ENCODE results near the gene TTC9C. TPM values are rescaled to one million over a fixed set of nuclear protein-coding genes. Genes with fewer than 3 reads are reported as not detected.
"Not testable (repeated sequence)": the region's sequence is repeated elsewhere in the genome, so short reads cannot be mapped to it uniquely, and the experiment has no call there.

Gene TTC9C
- total RNA-seq, 2 experiments from 2014 or later = 37.6 to 43.0 TPM

- peaks cover 49% of the 10 kb centered on the region for H3K4me1 Mint-ChIP-seq (ENCODE audit: low read depth)
- H3K9me3 Mint-ChIP-seq = no peaks in the 10 kb centered on the region
- H3K27ac Mint-ChIP-seq = peak overlapping the region; percentile 93
- no peaks in the 10 kb centered on the region for H3K27me3 Mint-ChIP-seq
- H3K36me3 Mint-ChIP-seq = peaks cover 66% of the 10 kb centered on the region
- peak; percentile 37 for DNase-seq
- ChIA-PET POLR2A (interaction anchor here (0.8 to 5.3 kb wide), 18 partner anchors 9 to 173 kb away, joined by 3 to 48 read pairs (median 11); partner anchors contain the start of genes C11orf98, CSKMT, INTS5 and LBHD1), CTCF (interaction anchor here (0.7 to 1.5 kb wide), 9 partner anchors 11 to 333 kb away, joined by 3 to 9 read pairs (median 3); partner anchors contain the start of genes C11orf98, CSKMT and ZBTB3)
- H3K4me3 Mint-ChIP-seq = peak overlapping the region; percentile 99
- intact Hi-C loops (cut with micrococcal nuclease) = loop anchor here (2.0 kb wide), 2 partner anchors 56 to 74 kb away; partner anchors contain the start of genes INTS5 and UQCC3
Observed at GRCh38 chr11:62726156-62726914, 2.0 kb upstream of the TTC9C start.

GRCh38 chr11:62726915-62727164 lies 1.4 kb upstream of the TTC9C start:
- Mint-ChIP-seq H3K4me1 (ENCODE audit: low read depth) (peaks cover 47% of the 10 kb centered on the region), H3K27ac (peak overlapping the region; percentile 93), H3K36me3 (peaks cover 62% of the 10 kb centered on the region), H3K27me3 (no peaks in the 10 kb centered on the region), H3K4me3 (peak overlapping the region; percentile 99), H3K9me3 (no peaks in the 10 kb centered on the region)
- intact Hi-C loops (cut with micrococcal nuclease) = loop anchor here (1.0 to 2.0 kb wide), 7 partner anchors 18 to 154 kb away; partner anchors contain the start of genes INTS5, NXF1, TMEM179B and UQCC3
- POLR2A ChIA-PET = interaction anchor here (0.8 to 5.3 kb wide), 25 partner anchors 9 to 173 kb away, joined by 3 to 48 read pairs (median 8); partner anchors contain the start of genes B3GAT3, C11orf98, CSKMT and INTS5
- no peak for DNase-seq
- CTCF ChIA-PET = interaction anchor here (0.5 to 5.7 kb wide), 16 partner anchors 12 to 152 kb away, joined by 3 to 28 read pairs (median 4); partner anchors contain the start of genes C11orf98, CSKMT, LBHD1 and MTA2

GRCh38 chr11:62727165-62727871 lies 968 bp upstream of the TTC9C start, which contains the start of gene HNRNPUL2:
Gene HNRNPUL2, minus strand, starts transcription at chr11:62727457. Its CDS starts 301 bp downstream, at chr11:62727156.
- Mint-ChIP-seq H3K36me3 (peaks cover 57% of the 10 kb centered on the region), H3K9me3 (no peaks in the 10 kb centered on the region), H3K4me3 (peak within 1 kb of the TSS; percentile 99), H3K27me3 (no peaks in the 10 kb centered on the region), H3K4me1 (ENCODE audit: low read depth) (peaks cover 42% of the 10 kb centered on the region), H3K27ac (peak within 1 kb of the TSS; percentile 93)
- peak; percentile 99 for DNase-seq
- POLR2A ChIA-PET = interaction anchor here (0.6 to 5.3 kb wide), 33 partner anchors 10 to 203 kb away, joined by 3 to 48 read pairs (median 6); partner anchors contain the start of genes B3GAT3, C11orf98, CSKMT and EEF1G
- intact Hi-C loops (cut with micrococcal nuclease) = loop anchor here (1.0 to 2.0 kb wide), 7 partner anchors 18 to 154 kb away; partner anchors contain the start of genes INTS5, NXF1, TMEM179B and UQCC3
- CTCF ChIA-PET = interaction anchor here (0.5 to 5.7 kb wide), 17 partner anchors 9 to 151 kb away, joined by 3 to 28 read pairs (median 4); partner anchors contain the start of genes C11orf98, CSKMT, LBHD1 and MTA2

- Mint-ChIP-seq H3K36me3 (peaks cover 52% of the 10 kb centered on the region), H3K27me3 (no peaks in the 10 kb centered on the region), H3K27ac (peak overlapping the region; percentile 93), H3K4me3 (peak overlapping the region; percentile 99), H3K4me1 (ENCODE audit: low read depth) (peaks cover 40% of the 10 kb centered on the region), H3K9me3 (no peaks in the 10 kb centered on the region)
- POLR2A ChIA-PET = interaction anchor here (0.6 to 5.3 kb wide), 32 partner anchors 10 to 202 kb away, joined by 3 to 48 read pairs (median 6); partner anchors contain the start of genes B3GAT3, C11orf98, CSKMT and EEF1G
- peak; percentile 90 for DNase-seq
- intact Hi-C loops (cut with micrococcal nuclease) = loop anchor here (1.0 to 2.0 kb wide), 10 partner anchors 19 to 153 kb away; partner anchors contain the start of genes INTS5, NXF1, TAF6L and TMEM179B
- CTCF ChIA-PET = interaction anchor here (0.7 to 5.7 kb wide), 14 partner anchors 10 to 136 kb away, joined by 3 to 28 read pairs (median 4); partner anchors contain the start of genes C11orf98, CSKMT, LBHD1 and MTA2
Observed at GRCh38 chr11:62727872-62728170, 465 bp upstream of the TTC9C start.

- H3K27me3 Mint-ChIP-seq; H3K9me3 Mint-ChIP-seq; DNase-seq; H3K27ac Mint-ChIP-seq; intact Hi-C loops (cut with micrococcal nuclease): not testable (repeated sequence)
- H3K4me3 Mint-ChIP-seq = peak overlapping the region; percentile 99
- peaks cover 29% of the 10 kb centered on the region for H3K4me1 Mint-ChIP-seq (ENCODE audit: low read depth)
- POLR2A ChIA-PET = interaction anchor here (0.6 to 4.1 kb wide), 6 partner anchors 18 to 111 kb away, joined by 3 to 39 read pairs (median 9); partner anchors contain the start of gene ZBTB3
- CTCF ChIA-PET = interaction anchor here (1.6 to 5.7 kb wide), 3 partner anchors 31 to 336 kb away, joined by 4 to 28 read pairs (median 6); partner anchors contain the start of gene POLR2G
- H3K36me3 Mint-ChIP-seq = peaks cover 36% of the 10 kb centered on the region
Observed at GRCh38 chr11:62730076-62730475, 1.8 kb downstream of the TTC9C start.

GRCh38 chr11:62732830-62733229 lies 4.5 kb downstream of the TTC9C start:
- DNase-seq = no peak
- Mint-ChIP-seq H3K27me3 (no peaks in the 10 kb centered on the region), H3K4me1 (ENCODE audit: low read depth) (peaks cover 24% of the 10 kb centered on the region), H3K4me3 (no peak overlapping the region), H3K9me3 (no peaks in the 10 kb centered on the region), H3K36me3 (peaks cover 26% of the 10 kb centered on the region), H3K27ac (peak overlapping the region; percentile 46)
- intact Hi-C loops (cut with micrococcal nuclease) = loop anchor here (1.0 kb wide), 1 partner anchor 129 kb away; no protein-coding TSS in a partner anchor
- ChIA-PET CTCF (interaction anchor here (0.6 to 5.7 kb wide), 3 partner anchors 28 to 68 kb away, joined by 4 to 28 read pairs (median 4); partner anchors contain the start of genes C11orf98 and CSKMT), POLR2A (interaction anchor here (1.0 kb wide), 1 partner anchor 99 kb away, joined by 8 read pairs; the partner anchor contains the start of gene STX5)

GRCh38 chr11:62737196-62737595 lies 8.9 kb downstream of the TTC9C start:
- no peak for DNase-seq
- Mint-ChIP-seq H3K27ac (no peak overlapping the region), H3K4me3 (no peak overlapping the region), H3K9me3 (no peaks in the 10 kb centered on the region), H3K27me3 (no peaks in the 10 kb centered on the region), H3K36me3 (peaks cover 24% of the 10 kb centered on the region), H3K4me1 (ENCODE audit: low read depth) (peaks cover 8% of the 10 kb centered on the region)
- intact Hi-C loops (cut with micrococcal nuclease) = no loop called here
- POLR2A ChIA-PET = no interaction called here
- CTCF ChIA-PET = interaction anchor here (0.5 to 1.3 kb wide), 2 partner anchors 43 to 129 kb away, joined by 3 to 4 read pairs; no protein-coding TSS in a partner anchor

- intact Hi-C loops (cut with micrococcal nuclease) = no loop called here
- no peak overlapping the region for H3K27ac Mint-ChIP-seq
Observed at GRCh38 chr11:62747475-62748160, 19.3 kb downstream of the TTC9C start.

GRCh38 chr11:62749931-62750330 lies 21.6 kb downstream of the TTC9C start:
- H3K4me3 Mint-ChIP-seq, H3K27me3 Mint-ChIP-seq, DNase-seq, CTCF ChIA-PET, POLR2A ChIA-PET, H3K9me3 Mint-ChIP-seq: not testable (repeated sequence)
- H3K36me3 Mint-ChIP-seq = peaks cover 11% of the 10 kb centered on the region
- H3K4me1 Mint-ChIP-seq (ENCODE audit: low read depth) = peaks cover 29% of the 10 kb centered on the region
- peak overlapping the region; percentile 45 for H3K27ac Mint-ChIP-seq
- intact Hi-C loops (cut with micrococcal nuclease) = loop anchor here (5.0 kb wide), 1 partner anchor 43 kb away; the partner anchor contains the start of genes BSCL2 and GNG3

More at GRCh38 chr11:62747475-62748160, 19.3 kb downstream of the TTC9C start:
- H3K9me3 Mint-ChIP-seq = no peaks in the 10 kb centered on the region
- H3K27me3 Mint-ChIP-seq = no peaks in the 10 kb centered on the region
- no peak for DNase-seq
- H3K4me1 Mint-ChIP-seq (ENCODE audit: low read depth) = peaks cover 16% of the 10 kb centered on the region
- POLR2A ChIA-PET = no interaction called here
- CTCF ChIA-PET = no interaction called here
- peaks cover 10% of the 10 kb centered on the region for H3K36me3 Mint-ChIP-seq
- H3K4me3 Mint-ChIP-seq = no peak overlapping the region

GRCh38 chr11:62752177-62752785 lies 24.0 kb downstream of the TTC9C start:
- H3K4me1 Mint-ChIP-seq (ENCODE audit: low read depth) = peaks cover 29% of the 10 kb centered on the region
- intact Hi-C loops (cut with micrococcal nuclease) = loop anchor here (5.0 kb wide), 1 partner anchor 45 kb away; the partner anchor contains the start of genes BSCL2 and GNG3
- H3K36me3 Mint-ChIP-seq = peaks cover 11% of the 10 kb centered on the region
- H3K27me3 Mint-ChIP-seq = no peaks in the 10 kb centered on the region
- H3K27ac Mint-ChIP-seq = no peak overlapping the region
- ChIA-PET POLR2A (interaction anchor here (1.5 to 2.7 kb wide), 4 partner anchors 10 to 103 kb away, joined by 4 to 26 read pairs (median 14); partner anchors contain the start of gene POLR2G), CTCF (interaction anchor here (2.2 to 3.0 kb wide), 3 partner anchors 10 to 35 kb away, joined by 6 to 32 read pairs (median 12); partner anchors contain the start of genes POLR2G, TMEM179B and TTC9C)
- H3K4me3 Mint-ChIP-seq = no peak overlapping the region
- DNase-seq = no peak
- no peaks in the 10 kb centered on the region for H3K9me3 Mint-ChIP-seq
